CD4-positive, alpha-beta T cell treated with Interleukin-4 for 4 hours (primary cell): ENCODE measurements around the gene SSBP2.
"Not testable (repeated sequence)": the region's sequence is repeated elsewhere in the genome, so short reads cannot be mapped to it uniquely, and the experiment has no call there.

Experiments used
- DNase-seq: peaks from one replicate; pipeline ENCODE4 v3.0.0-alpha.2; 2020

Gene SSBP2

DNA sequence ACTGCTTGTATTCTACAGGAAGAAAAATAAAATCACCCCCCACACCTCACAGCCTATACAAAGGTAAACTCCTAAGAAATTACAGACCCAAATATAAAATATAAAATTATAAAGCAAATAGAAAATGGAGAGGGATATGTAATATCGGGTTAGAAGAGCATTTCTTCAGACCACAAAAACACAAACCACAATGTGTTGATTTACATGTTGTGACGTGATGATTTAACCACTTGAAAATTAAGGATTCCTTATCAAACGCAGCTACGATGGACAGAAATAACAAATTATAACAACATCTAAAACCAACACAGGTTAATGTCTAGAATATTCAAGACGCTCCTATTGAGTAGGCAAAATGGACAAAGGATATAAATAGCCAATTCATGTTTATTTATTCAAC lies 26.3 kb downstream of the SSBP2 start:
- DNase-seq, result no peak

DNA sequence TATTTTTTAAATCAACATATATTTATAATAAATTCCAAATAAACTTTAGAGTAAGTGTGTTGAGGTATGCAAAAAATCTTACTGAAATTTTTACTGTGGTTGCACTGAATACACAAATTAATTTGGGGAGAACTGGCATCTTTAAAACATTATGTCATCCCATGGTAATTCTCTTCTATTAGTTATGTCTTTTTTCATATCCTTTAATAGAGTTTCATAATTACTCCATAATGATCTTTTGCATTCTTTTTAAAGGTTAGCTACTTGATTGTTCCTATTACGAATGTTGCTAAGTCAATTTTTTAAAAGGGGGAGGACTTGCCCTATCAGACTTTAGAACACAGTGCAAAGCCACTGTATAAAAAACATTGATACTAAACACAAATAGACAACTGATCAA lies 26.8 kb downstream of the SSBP2 start:
- no peak for DNase-seq

DNA sequence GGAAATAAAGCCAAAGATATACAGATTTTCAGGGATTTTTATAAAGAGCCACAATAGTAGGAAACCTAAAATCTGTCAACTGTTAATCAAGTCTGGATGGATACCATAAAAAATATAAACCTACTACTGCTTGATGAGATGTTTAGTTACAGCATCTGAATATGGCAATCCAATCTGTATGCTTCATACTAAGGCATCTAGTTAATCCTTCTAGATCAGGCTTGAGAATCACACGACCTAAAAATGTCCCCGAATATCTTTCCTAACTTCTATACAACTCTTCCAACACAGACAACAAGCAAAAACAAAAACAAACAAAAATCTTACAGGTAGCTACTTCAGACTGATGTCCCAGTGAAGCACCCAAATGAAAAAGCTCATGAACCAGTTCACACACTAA lies 29.8 kb downstream of the SSBP2 start:
- no peak for DNase-seq

DNA sequence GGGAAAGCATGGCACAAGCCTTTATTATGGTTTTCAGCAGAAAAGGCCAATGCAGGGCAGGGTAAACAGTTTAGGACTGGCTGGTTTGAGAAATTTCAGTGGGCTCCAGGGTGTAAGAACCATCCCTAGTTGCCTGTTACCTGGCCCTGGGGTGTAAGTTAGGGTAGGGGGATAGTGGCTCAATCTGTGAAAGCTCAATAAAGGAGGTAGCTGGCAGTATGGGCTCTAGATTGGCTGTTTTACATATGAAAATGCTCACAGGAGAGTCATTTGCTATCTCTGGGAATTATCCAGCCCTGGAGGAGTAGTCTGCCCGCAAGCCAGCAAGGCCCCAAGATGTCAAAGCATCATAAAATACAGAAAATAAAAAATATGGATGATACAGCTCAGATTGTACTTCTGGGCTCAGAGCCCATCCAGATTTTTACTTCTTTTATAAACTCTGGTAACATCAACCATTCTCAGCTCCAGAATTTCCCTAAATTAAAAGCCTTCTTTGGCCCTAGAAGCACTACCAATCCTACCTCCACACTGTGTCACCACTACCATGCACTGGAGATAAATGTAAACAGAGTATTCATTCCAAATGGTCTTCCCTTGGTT lies 31.1 kb downstream of the SSBP2 start:
- no peak for DNase-seq

DNA sequence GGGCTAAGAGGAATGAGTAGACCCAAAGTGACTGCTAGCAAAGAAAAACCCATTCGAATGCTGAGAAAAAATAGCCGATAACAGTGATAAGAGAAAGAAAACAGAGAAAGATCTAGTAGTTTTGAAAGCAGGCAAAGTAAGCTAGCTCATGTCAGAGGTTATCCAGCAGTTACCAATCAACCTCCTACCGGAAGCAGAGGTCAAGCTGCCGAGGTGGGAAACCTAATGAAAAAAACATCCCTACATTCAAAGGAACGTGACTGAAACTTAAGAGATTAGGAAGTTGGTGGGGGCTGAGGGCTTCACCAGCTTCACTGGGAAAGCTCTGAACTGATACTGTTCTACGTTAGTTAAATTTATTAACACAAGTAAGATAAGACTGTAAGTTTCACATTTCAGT lies 32.6 kb downstream of the SSBP2 start:
- DNase-seq, result no peak

DNA sequence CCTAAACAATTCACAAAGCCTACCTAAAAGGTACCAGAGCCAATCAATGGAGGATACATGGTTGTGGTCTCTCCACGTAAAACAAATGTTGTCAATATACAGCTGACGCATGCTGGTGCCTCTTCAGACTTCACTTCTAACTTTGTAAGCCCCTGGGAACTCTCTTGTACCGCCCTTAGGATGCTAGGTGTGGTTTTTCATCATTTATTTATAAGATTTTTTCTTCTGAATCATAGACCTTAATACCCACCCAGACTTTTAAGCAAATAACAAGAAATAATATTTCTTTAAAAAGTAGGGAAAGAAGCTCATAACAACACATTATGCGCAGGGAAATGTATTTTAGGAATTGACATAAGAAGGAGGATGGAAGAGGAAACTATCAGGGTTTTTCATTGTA lies 33.0 kb downstream of the SSBP2 start:
- DNase-seq, result no peak

DNA sequence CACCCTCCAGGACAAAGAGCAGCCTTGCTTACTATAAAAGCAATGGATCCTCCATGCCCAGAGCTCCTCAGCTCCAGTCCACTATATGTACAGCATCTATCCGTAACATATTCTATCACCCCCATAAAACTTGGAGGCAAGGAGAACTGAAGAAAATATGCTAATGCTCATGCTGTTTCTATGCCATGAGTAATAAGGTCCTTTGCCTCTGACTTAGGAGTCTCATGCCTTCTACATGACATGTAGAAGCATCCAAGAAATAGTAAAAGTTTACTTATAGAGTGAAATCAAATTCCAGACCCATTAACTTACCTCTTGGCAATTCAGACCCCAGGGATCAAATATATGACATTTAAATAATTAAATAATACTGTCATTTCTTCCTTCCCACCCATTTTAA lies 33.7 kb downstream of the SSBP2 start:
- DNase-seq, result no peak

DNA sequence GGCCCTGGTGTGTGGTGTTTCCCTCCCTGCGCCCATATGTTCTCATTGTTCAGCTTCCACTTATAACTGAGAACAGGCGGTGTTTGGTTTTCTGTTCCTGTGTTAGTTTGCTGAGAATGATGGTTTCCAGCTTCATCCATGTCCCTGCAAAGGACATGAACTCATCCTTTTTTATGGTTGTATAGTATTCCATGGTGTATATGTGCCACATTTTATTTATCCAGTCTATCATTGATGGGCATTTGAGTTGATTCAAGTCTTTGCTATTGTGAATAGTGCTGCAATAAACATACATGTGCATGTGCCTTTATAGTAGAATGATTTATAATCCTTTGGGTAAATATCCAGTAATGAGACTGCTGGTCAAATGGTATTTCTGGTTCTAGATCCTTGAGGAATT lies 36.8 kb downstream of the SSBP2 start:
- DNase-seq, result not testable (repeated sequence)

DNA sequence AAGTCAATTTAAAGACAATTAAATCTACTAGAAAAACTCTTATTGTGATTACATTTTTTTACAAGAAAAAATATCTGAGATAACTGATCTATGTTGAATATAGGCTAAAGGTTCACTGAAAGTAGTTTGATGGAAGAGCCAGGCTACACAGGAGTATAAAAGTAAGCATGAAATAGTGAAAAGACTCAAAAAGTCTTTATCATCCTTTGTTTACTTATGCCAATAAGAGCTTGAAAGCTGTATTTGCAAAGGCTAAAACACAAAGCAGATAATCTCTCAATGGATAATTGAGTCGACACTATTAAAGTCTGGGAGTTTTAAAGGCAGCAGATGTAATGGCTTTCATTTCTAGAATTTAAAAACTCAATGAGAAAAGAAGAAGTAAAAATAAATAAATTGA lies 42.0 kb downstream of the SSBP2 start:
- DNase-seq, result no peak

DNA sequence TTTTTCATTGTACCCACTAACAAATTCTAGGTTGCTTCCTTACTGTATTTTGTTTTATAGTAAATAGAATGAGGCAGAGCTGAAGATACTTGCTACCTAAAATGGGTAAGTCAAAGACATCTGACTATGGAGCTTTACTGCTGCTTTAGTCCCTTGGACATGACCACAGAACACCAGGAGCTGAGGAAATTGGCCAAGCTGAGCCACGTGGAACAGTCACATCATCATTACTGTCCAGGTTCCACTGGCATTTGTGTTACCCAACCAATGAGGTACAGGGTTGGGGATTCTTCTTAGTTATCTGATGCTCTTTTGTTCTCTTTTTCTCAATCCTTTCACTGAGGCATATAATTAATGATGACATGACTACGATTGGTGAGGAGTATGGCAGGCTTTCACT lies 47.1 kb downstream of the SSBP2 start:
- DNase-seq, result no peak

DNA sequence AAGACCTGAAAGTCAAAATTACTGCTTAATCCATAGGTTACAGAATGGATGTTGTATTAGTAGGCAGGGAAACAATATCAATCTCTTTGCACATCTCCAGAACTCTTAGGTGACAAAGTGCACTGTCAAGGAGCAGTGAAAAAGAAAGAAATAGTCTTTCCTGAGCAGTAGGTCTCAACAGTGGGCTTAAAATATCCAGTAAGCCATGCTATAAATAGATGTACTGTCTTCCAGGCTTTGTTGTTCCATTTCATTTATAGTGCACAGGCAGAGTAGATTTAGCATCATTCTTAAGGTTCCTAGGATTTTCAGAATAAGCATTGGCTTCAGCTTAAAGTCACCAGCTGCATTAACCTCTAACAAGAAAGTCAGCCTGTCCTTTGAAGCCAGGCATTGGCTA lies 50.7 kb downstream of the SSBP2 start:
- no peak for DNase-seq

DNA sequence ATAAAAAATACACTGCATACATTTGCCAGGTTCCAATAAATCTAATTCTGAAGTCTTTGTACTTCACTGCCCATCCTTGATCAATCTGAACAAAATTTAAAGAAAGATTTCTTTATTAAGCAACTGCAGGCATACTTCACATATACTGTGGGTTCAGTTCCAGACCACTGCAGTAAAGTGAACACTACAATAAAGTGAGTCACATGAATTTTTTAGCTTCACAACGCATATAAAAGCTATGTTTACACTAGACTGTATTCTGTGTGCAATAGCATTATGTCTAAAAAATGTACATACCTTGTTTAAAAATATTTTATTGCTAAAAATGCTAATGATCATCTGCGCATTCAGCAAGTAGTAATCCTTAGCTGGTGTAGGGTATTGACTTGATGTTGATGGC lies 52.1 kb downstream of the SSBP2 start:
- no peak for DNase-seq

DNA sequence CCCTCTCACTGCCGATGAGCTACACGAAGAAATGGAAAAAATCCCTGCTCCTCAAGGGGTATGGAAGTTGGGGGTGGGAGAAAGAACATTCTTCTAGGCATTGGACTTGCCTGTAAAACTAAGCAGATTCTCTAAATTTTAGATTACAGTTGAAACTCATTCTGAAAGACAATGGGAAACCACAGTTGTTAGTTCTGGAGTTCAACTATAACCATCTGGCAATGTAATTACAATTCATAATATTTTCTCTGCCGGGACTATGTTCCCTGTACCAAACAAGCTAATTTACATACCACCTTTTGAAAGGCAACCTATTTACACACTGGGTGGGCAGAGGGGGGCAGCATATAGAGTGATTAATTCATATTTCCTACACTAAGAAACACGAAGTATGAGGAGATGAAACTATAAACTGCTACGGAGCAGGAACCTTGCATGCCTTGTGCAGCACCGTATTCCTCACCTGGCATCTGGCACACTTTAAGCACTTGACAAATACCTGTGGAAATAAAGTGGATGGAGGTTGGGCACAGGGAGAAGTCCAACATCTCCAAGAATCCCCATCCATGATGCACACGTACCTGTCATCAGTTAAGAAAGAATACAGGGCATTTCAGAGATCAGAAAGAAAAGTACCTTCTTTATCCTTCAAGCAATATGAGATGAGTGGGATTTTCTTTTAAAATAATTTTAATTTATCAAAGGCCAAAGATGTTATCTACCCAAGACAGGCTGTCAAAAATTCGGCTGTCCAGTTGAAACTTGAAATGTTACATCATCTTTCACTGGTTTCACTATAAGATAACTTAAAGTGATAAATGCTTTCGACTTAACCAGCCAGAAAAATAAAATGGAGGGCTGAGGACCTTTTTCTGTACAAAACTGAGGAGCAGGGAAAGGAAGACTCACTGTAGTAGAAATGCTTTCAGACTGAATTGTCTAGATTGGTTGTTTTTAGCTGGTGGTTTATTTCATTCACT lies 54.2 kb downstream of the SSBP2 start:
- no peak for DNase-seq

DNA sequence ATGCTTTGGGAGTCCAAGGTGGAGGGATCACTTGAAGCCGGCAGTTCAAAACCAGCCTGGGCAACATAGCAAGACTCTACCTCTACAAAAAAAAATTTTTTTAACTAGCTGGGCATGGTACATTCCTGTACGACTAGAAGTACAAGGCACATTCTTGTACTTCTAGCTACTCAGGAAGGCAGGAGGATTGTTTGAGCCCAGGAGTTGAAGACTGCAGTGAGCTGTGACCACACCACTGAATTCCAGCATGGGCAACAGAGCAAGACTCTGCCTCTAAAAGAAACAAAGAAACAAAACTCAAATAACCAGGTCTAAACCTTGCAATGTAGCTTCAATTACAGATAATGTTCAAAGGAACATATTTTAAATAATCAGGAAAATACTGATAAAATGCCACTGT lies 56.2 kb downstream of the SSBP2 start:
- no peak for DNase-seq

DNA sequence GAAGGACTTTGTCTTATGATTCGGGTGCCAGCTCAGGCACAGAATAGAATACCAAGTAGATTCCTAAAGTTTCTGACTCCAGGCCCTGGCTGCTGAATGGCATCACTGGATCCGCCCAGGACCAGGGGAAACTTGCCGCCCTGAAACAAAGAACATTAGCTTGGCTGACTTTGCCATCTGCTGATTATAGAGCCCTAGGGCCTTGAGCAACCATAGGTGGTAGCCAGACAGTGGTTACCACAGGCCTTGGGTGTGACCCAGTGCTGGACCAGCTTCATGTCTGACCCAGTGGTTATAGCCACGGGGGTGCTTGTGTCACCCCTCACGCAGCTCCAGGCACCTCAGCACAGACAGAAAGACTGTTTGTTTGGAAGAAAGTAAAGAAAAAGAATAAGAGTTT lies 62.7 kb downstream of the SSBP2 start:
- DNase-seq, result no peak

DNA sequence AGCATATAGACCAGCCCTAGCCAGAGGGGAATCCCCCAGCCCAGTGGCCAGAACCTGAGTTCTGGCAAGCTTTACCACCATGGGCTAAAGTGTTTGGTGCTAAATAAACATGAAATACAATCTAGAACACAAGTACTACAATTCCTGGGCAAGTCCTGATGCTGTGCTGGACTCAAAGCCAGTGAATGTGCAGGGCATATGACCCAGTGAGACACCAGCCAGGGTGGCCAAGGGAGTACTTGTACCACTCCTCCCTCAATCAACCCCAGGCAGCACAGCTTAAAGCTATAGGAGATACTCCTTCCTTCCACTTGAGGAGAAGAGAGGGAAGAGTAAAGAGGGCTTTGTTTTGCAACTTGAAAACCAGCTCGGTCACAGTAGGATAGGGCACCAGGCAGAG lies 63.6 kb downstream of the SSBP2 start:
- no peak for DNase-seq

DNA sequence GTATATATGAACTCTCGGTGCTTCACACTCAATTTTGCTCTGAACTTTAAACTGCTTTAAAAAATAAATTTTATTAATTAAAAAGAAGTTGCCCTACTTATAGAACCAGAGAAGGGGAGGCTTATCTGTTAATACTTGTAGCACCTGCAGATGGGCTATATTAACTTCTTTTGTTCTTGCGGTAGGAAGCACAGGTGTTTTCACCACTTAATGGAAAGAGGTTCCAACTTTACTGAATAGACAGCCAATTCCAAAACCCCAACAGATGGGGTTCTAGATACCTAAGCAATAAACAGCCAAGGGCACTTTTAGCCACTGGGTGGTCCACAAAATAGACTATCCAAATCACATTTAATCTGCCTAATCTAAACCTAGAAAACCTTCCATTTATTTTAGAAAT lies 65.4 kb downstream of the SSBP2 start:
- DNase-seq, result no peak

DNA sequence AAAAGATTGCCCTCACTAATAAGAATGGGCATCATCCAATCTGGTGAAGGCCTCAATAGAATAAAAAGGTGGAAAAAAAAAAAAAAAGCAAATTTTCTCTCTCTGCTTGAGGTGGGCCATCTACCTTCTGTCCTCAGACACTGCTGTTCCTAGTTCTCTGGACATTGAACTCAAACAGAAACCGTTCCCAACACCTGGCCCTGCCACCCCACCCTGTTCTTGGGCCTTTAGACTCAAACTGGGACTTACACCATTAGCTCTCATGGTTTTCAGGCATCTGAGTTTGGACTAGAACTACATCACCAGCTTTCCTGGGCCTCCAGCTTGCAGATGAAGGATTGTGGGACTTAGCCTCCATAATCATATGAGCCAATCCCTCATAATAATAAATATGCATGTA lies 71.0 kb downstream of the SSBP2 start:
- no peak for DNase-seq

DNA sequence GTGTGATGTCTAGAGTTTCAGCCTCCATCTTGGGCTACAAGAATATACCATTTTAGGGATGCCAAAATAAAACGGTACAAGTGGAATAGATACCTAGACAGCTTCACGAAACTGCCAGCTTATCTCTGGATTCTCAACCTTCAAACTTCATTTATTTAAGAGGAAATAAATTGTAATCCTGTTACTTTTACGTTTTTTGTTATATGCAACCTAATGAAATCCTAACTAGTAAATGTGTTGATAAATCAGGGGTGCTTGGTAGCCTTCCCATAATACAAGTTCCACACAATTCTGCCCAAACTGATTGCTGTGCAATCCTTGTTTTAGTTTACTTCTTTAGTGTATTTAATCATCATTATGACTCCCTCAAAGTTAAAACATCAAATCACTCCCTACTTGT lies 75.5 kb downstream of the SSBP2 start:
- DNase-seq, result no peak

DNA sequence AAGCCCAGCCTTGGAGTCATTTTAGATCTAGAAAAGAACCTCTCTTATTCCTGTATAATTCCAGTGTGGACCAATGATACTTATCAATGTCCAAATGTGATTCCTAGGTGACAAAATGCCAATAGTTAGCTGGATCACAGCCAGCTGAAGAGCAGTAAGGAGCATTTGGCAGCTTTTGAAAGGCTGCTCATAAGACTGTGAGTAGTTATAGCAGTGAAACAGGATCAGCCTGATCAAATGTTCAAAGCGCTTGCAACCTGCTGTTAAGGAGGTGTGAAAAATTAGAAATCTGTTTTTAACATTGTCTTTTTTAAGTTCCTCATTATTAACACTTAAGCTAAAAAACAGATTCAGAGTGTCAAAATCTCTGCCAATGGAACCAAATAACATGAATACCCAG lies 85.1 kb downstream of the SSBP2 start:
- no peak for DNase-seq

DNA sequence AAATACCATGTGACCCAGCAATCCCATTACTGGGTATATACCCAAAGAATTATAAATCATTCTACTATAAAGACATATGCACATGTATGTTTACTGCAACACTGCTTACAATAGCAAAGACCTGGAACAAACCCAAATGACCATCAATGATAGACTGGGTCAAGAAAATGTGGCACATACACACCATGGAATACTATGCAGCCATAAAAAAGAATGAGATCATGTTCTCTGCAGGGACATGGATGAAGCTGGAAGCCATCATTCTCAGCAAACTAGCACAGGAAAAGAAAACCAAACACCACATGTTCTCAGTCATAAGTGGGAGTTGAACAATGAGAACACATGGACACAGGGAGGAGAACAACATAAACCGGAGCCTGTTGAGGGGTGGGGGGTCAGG lies 90.3 kb downstream of the SSBP2 start:
- DNase-seq, result not testable (repeated sequence)

DNA sequence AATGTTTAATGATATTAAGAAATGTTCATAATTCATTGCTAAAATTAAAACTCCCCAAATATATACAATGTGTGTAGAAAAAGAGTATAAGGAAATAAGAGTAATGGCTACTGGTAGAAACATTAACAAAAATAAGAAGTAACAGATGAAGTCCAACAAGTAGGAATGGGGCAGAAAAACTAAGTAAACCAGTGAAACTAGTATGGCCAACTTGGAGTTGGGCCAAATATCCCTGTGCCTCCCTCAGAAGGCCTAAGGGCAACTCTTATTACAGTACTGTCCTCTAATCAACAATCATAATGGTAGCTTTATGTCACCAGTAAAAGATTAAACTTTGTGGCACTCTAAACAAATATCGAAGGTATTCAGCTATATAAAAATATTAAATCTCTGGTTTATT lies 93.5 kb downstream of the SSBP2 start:
- no peak for DNase-seq

DNA sequence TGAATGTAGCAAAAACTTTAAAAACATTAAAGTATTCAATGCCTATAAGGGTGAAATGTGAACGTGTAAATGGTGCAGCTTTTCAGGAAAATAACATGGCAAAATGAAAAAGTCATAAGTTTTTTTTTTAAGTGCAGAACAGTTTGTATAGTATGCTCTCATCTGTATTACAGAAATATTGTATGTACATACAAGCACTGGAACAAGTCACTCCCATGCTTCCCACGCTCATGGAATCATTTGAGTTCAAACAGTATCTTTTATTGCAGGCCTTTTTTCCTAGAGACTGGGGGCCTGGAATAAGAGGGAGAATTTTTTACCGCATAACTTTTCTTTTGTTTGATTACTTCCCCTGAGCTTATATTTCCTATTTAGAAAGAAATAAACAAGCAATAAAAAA lies 94.1 kb downstream of the SSBP2 start:
- no peak for DNase-seq

DNA sequence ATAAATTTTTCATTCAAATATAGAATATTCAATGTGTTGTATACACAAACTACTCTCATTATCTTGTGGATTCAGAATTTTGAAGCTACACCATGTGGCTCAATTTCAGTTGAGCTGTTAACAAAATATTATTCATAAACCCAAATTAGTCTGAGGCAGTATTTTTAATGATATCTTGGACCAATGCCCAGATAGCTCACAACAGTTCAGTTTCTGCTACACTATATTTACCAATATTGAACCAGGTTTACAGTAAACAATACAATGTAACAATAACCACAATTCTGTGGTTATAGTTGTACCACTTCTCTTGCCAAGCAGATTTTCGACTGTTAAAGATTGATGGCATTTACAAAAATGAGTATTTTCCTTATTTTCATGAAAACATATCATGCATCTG lies 99.9 kb downstream of the SSBP2 start:
- DNase-seq, result no peak
